GM18907 (cell line): ENCODE results near the gene PLA2G10.
"Not testable (repeated sequence)": the region's sequence is repeated elsewhere in the genome, so short reads cannot be mapped to it uniquely, and the experiment has no call there.

Experiments
- ATAC-seq: cut with Tn5 transposase; IDR thresholded peaks from one replicate; pipeline ENCODE4 v1.9.1; 2021; ENCODE audit warnings: mild to moderate bottlenecking, moderate library complexity; ENCODE audit not compliant: unreplicated experiment

The PLA2G10 gene

DNA sequence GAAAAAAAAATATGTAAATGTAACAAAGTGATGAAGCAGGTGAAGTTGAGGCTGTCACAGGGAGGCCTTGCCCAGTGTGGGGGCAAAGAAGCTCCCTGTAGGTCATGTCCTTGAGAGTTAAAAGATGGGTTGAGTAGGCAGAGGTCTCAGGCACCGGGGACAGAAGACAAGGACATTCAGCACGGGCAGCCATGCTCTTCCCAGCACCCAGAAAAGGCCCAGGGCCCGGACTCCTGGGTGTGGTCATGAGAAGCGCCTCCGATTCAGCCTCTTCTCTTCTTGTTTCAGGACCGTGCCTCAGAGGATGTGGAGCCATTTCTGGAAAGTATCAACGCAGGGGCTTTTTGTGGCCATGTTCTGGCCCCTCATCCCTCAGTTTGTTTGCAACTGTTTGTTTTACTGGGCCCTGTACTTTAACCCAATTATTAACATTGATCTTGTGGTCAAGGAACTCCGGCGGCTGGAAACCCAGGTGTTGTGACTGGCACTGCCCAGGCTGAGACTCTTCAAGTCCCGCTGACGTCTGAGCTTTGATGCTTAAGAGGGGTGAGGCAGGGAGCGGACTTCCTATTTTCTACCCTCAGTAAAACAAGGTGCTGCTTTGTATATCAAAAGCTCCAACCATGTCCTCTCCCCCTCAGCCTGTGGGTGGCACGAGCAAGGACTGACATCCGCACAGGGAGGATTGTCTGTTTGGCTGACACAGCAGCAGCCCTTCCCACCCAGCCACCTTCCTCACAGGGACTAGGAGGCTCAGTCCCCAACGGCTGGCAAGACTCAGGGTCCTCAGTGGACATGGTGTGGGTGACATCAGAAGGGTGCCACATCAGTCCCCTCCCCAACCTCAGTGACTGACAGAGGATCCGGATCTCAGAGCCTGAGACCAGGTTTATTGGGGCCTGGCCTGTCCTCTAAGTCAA lies 26.5 kb downstream of the PLA2G10 start:
- ATAC-seq: no peak

DNA sequence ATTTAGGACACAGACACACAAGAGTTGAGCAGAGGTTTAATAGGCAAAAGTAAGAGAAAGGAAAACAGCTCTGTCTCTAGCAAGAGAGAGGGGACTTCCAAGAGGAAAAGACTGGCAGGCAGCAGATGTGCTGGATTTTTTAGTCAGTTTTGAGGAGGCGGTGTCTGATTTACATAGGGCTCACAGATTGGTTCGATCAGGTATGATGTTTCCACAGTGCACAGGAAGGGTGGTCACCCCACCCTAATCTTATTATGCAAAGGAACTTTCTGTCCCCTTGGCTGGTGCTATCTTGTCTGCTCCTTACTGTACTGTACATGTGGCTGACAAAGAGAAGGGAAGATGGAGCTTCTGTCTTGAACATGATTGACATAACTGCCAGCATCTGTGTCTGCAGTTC lies 36.0 kb downstream of the PLA2G10 start:
- ATAC-seq: peak; percentile 80

GRCh38 chr16:14652726-14653125 lies 41.4 kb downstream of the PLA2G10 start:
- ATAC-seq: no peak

- no peak for ATAC-seq
Observed at GRCh38 chr16:14650629-14651028, 43.5 kb downstream of the PLA2G10 start.

GRCh38 chr16:14649816-14650215 lies 44.3 kb downstream of the PLA2G10 start:
- no peak for ATAC-seq

DNA sequence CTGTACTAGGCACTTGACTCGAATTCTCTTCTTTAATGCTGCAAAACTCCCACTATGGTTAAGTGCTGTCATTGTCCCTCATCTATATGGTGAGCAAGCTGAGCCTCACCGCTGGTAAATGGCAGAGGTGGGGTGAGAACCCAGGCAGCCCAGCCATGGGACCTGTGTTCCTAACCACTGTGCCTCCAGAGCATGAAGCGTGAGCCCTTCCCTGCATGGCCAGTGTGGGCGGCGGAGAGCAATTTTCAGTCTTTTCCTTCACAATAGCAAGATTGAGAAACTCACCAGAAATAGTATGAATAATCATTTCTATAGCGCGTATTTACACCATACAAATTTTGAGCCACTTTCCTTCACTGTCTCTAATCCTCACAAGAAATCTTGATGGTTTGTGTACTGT lies 52.2 kb downstream of the PLA2G10 start:
- no peak for ATAC-seq

DNA sequence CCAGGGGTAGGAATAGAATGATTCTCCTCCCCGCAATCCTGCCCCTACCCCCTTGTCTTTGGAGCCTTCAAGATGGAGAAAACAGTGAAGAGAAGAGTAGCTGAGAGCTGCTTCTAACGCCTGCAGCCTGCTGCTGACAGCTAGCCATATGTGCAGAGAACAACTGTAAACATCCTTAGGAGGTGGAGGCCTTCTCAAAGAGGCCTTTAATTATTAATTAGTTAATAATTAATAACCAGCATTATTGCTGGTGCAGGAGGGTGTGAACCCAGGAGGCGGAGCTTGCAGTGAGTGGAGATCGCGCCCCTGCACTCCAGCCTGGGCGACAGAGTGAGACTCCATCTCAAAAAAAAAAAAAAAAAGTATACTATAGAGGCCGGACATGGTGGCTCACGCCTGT lies 52.9 kb downstream of the PLA2G10 start:
- ATAC-seq: no peak

DNA sequence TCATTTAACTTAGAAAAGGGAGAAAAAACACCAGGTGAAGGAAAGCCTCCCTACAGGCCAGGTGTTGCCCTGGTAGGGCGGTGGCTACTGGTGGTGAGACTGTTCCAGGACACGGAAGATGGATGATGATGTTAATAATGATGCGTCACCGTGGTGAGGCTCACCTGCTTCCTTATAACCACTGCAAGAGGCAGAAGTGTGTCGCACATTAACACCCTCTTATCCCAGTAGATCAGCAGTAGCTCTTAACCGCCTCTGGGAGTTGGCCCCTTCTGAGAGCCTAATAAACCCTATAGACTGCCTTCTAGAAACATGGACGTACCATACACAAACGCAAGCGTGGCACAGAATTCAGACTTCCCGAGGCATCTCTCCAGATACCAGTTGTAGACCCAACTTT lies 53.6 kb downstream of the PLA2G10 start:
- no peak for ATAC-seq

DNA sequence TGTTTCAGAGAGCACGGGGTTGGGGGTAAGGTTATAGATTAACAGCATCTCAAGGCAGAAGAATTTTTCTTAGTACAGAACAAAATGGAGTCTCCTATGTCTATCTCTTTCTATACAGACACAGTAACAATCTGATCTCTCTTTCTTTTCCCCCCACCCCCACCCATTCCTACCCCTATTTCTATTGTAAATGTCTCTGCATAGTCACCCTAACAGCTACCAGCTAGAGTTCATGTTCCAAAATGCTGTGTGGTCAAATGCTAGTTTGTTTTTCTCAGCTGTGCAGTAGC lies 57.2 kb downstream of the PLA2G10 start:
- ATAC-seq: not testable (repeated sequence)

DNA sequence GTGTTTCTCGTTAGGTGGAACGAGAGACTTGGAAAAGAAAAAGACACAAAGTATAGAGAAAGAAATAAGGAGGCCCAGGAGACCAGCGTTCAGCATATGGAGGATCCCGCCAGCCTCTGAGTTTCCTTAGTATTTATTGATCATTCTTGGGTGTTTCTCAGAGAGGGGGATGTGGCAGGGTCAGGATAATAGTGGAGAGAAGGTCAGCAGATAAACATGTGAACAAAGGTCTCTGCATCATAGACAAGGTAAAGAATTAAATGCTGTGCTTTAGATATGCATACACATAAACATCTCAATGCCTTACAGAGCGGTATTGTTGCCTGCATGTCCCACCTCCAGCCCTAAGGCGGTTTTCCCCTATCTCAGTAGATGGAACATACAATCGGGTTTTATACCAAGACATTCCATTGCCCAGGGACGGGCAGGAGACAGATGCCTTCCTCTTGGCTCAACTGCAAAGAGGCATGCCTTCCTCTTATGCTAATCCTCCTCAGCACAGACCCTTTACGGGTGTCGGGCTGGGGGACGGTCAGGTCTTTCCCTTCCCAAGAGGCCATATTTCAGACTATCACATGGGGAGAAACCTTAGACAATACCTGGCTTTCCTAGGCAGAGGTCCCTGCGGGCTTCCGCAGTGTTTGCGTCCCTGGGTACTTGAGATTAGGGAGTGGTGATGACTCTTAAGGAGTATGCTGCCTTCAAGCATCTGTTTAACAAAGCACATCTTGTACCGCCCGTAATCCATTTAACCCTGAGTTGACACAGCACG lies 57.7 kb downstream of the PLA2G10 start:
- not testable (repeated sequence) for ATAC-seq

DNA sequence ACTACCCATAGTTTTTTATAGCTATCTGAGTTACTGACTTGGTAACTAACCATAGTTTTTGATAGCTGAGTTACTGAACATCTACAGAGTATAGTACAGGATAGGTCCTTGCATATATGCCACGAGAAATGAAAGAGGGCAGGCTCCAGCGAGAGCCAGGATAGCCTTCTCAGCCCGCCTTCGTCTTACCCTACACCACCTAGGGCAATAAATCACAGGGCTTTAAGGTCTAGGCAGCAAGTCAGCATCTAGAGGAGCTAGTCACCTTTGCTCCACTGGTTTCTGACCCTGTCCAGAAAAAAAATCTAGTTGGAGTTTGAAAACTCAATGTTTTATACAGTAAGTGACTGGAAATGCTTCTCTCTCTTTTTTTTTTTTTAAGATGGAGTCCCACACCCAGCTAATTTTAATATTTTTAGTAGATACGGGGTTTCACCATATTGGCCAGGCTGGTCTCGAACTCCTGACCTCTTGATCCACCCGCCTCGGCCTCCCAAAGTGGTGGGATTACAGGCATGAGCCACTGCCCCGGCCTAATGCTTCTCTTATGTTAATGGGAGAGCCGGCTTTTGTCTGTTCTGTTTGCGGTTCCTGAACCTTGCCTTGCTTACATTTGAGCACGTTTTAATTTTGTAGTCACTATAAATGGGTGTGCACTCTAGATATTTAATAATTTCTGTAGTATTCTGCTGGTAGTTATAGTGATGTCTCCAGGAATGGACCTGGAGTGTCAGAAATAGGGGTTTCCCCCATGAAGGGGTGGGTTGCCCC lies 58.5 kb downstream of the PLA2G10 start:
- ATAC-seq: no peak

DNA sequence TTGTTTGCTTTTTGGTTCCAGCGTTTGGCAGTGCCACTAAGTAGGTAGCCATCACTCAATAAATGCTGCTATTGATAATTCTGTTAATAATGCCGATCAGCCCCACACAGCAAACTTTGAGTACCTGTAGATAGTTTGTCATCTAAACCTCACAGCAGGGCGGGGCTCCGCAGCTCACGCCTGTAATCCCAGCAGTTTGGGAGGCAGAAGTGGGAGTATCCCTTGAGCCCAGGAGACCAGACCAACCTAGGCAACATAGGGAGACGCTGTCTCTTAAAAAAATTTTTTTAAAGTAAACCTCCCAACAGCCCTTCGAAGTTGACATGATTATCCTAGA lies 59.8 kb downstream of the PLA2G10 start:
- ATAC-seq: no peak

- ATAC-seq: peak; percentile 80
Observed at GRCh38 chr16:14632693-14633569, 61.2 kb downstream of the PLA2G10 start, which contains the start of gene BFAR. TSS of gene BFAR (plus strand) at chr16:14632951. CDS start at chr16:14644347, 11,396 bp downstream.

- not testable (repeated sequence) for ATAC-seq
Observed at GRCh38 chr16:14630620-14631330, 63.3 kb downstream of the PLA2G10 start.

DNA sequence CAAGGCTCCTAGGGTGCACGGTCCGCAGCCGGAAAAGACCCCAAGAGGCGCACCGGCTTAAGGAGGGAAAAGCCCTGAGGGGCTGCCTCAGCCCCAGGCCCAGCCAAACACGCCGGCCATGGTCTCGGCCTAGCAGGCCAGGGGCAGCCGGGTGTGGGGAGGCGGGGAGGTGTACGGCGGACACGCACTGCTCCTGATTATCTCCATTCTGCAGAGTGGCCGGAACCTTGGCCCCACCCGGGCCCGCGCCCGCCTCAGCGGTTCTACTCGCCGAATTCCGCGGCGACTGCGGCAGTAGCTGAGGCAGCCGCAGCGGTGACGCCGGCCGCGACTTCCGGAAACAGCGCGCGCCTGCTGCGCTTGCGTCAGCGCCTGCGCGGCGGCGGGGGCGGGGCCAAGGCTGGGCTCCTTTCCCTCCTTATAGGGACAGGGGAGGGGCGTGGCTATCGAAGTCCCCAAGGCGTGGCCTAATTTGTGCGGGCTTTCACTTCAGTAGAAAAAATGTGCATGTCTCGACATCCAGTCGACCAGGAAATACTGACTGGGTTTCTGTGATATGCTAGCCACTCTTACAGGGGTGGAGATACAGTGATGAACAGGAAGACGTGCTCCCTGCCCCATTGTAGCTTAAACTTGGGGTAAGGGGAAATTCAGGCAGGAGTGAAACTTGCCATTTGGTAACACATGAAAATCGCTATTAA lies 64.0 kb downstream of the PLA2G10 start, which contains the start of gene PARN:
PARN (minus strand) TSS at position 342 of the 701 bp plus-strand sequence; CDS start at position 207, 135 bp downstream.
- ATAC-seq: peak; percentile 49

- ATAC-seq: peak; percentile 16
Observed at GRCh38 chr16:14629612-14629918, 64.5 kb downstream of the PLA2G10 start.

- ATAC-seq: no peak
Observed at GRCh38 chr16:14628806-14629611, 65.1 kb downstream of the PLA2G10 start.

- no peak for ATAC-seq
Observed at GRCh38 chr16:14627078-14627477, 67.0 kb downstream of the PLA2G10 start.
